Adrenal gland (tissue), 5 donors: ENCODE data around the gene GCSAM.

Experiments used
- CTCF ChIP-seq, 6 experiments: fragments of 450-650 bp in 4 of 6; fragments of 200-600 bp in 2 of 6; sonication (generic) in 1 of 6; IDR thresholded peaks; 1 replicate in 5 of 6; 2 replicates in 1 of 6; pipeline versions ENCODE4 v1.5.1 to v1.8.0; 2016 to 2021; ENCODE audit warnings: antibody characterized with exemption in 6 of 6, mild to moderate bottlenecking in 2 of 6, moderate library complexity in 1 of 6
- POLR2A ChIP-seq, 2 donors: fragments of 450-650 bp; IDR thresholded peaks; one replicate each; pipeline ENCODE4 v1.6.1; 2017; ENCODE audit warnings: antibody characterized with exemption in 2 of 2, mild to moderate bottlenecking in 2 of 2, moderate library complexity in 1 of 2
- donor health status: DM: no; HTN: no; CAD: no.

GRCh38 chr3:112111785-112112402, 21.2 kb downstream of the GCSAM start:
- TF ChIP-seq CTCF (IDR thresholded peaks at IDR 0.05) (peak; percentile 47 to 74 (median 69)), POLR2A (IDR thresholded peaks at IDR 0.05) (no peak)
